K562 (cell line): ENCODE measurements around the gene EMILIN1. TPM values are rescaled to one million over a fixed set of nuclear protein-coding genes. Genes with fewer than 3 reads are reported as not detected.

Experiments used
- BDP1 ChIP-seq: IDR thresholded peaks from 3 replicates; pipeline ENCODE4 v1.6.1; 2011; ENCODE audit not compliant: insufficient read length, insufficient read depth
- CBFB ChIP-seq: sonication (generic); formaldehyde crosslinking; IDR thresholded peaks from 2 replicates; pipeline ENCODE4 v1.4.0; 2020; ENCODE audit warnings: mild to moderate bottlenecking, missing genetic modification reagents
- DEAF1 ChIP-seq: fragments of 450-650 bp; formaldehyde crosslinking; IDR thresholded peaks from 2 replicates; pipeline ENCODE4 v1.4.0; 2020; ENCODE audit warnings: mild to moderate bottlenecking, moderate library complexity
- FOXM1 ChIP-seq, 2 experiments: fragments of 450-650 bp in 1 of 2; sonication (generic) in 1 of 2; formaldehyde crosslinking in 1 of 2; IDR thresholded peaks; 2 replicates each; pipeline versions ENCODE4 v1.6.1 to v1.9.0; 2017 to 2022; ENCODE audit warnings: low read depth in 2 of 2, mild to moderate bottlenecking in 2 of 2, missing genetic modification reagents in 1 of 2, moderate library complexity in 1 of 2
- HNRNPUL1 ChIP-seq: fragments of 200-400 bp; formaldehyde crosslinking; IDR thresholded peaks from 2 replicates; pipeline ENCODE4 v1.6.1; 2017; ENCODE audit warnings: low read length
- KDM1A ChIP-seq, 2 experiments: fragments of 450-650 bp; IDR thresholded peaks; 2 replicates each; pipeline ENCODE4 v1.6.1; 2016; ENCODE audit warnings: mild to moderate bottlenecking in 2 of 2
- MEF2D ChIP-seq: conservative IDR thresholded peaks from 2 replicates; pipeline ENCODE4 v1.6.1; 2016; ENCODE audit warnings: low read depth, missing genetic modification characterization, missing compliant biosample characterization
- NR2C2 ChIP-seq, 2 experiments: fragments of 200-800 bp in 1 of 2; sonication (Bioruptor generic) in 1 of 2; sonication (generic) in 1 of 2; formaldehyde crosslinking in 1 of 2; IDR thresholded peaks; 2 replicates each; pipeline versions ENCODE4 v1.6.1 to v1.8.0; 2016 to 2022; ENCODE audit warnings: mild to moderate bottlenecking in 1 of 2, missing compliant biosample characterization in 1 of 2, missing genetic modification characterization in 1 of 2, missing genetic modification reagents in 1 of 2
- OTX1 ChIP-seq: fragments of 450-650 bp; formaldehyde crosslinking; IDR thresholded peaks from 2 replicates; pipeline ENCODE4 v1.4.0; 2022; ENCODE audit warnings: mild to moderate bottlenecking
- PRPF4 ChIP-seq: fragments of 200-400 bp; formaldehyde crosslinking; IDR thresholded peaks from one replicate; pipeline ENCODE4 v1.6.1; 2017; ENCODE audit warnings: low read length, low read depth, mild to moderate bottlenecking; ENCODE audit not compliant: insufficient read depth, poor library complexity, severe bottlenecking
- RUNX1 ChIP-seq: sonication (generic); IDR thresholded peaks from 2 replicates; pipeline ENCODE4 v1.6.1; 2016; ENCODE audit warnings: antibody characterized with exemption, low read depth
- SMARCA5 ChIP-seq: fragments of 450-650 bp; IDR thresholded peaks from 2 replicates; pipeline ENCODE4 v1.6.1; 2016
- SRF ChIP-seq, 2 experiments: fragments of 250-450, 450-650 bp in 1 of 2; sonication (Bioruptor Pico) in 1 of 2; sonication (generic) in 1 of 2; formaldehyde crosslinking; IDR thresholded peaks; 2 replicates each; pipeline versions ENCODE4 v1.5.0 to v1.5.1; 2020 to 2022; ENCODE audit warnings: mild to moderate bottlenecking in 1 of 2, missing genetic modification reagents in 1 of 2
- ZHX1 ChIP-seq: fragments of 150-350 bp; conservative IDR thresholded peaks from 2 replicates; pipeline ENCODE4 v1.6.1; 2014; ENCODE audit warnings: low read length
- ZNF232 ChIP-seq: sonication (generic); formaldehyde crosslinking; IDR thresholded peaks from 2 replicates; pipeline ENCODE4 v1.8.0; 2022; ENCODE audit warnings: mild to moderate bottlenecking, missing genetic modification reagents
- ZNF316 ChIP-seq: fragments of 450-650 bp; IDR thresholded peaks from 2 replicates; pipeline ENCODE4 v1.6.1; 2016
- ZNF398 ChIP-seq: fragments of 250-450 bp; sonication (Bioruptor Pico); IDR thresholded peaks from 2 replicates; pipeline ENCODE4 v1.8.0; 2021; ENCODE audit warnings: moderate library complexity, mild to moderate bottlenecking, inconsistent platforms
- polyA plus RNA-seq, 8 experiments: library from polyadenylated mRNA; depleted of rRNA in 4 of 8; stranded (reverse) in 5 of 8; unstranded in 3 of 8; fragments of >200 nt; fragmentation: Nextera tagmentation in 2 of 8; fragmentation: Illumina TruSeq in 1 of 8; extraction: Ambion mirVana in 2 of 8; extraction: Trizol in 1 of 8; gene quantifications; 2 replicates each; pipeline versions ENCODE4 v1.2.1 to v1.2.3, GENCODE V29; 2011 to 2014; ENCODE audit warnings: inconsistent platforms in 1 of 8, missing spikeins in 1 of 8
- total RNA-seq, 7 experiments: library from RNA; depleted of rRNA in 6 of 7; stranded (reverse); fragments of >200 nt in 6 of 7; fragmentation: Illumina TruSeq in 2 of 7; extraction: Trizol in 2 of 7; gene quantifications; 2 replicates each; pipeline versions ENCODE4 v1.2.1 to v1.2.3, GENCODE V29; 2011 to 2021; ENCODE audit warnings: low replicate concordance in 1 of 7
- TF ChIP-seq, protein P1 (sequence below): fragments of 250-450 bp; sonication (Bioruptor Pico); IDR thresholded peaks from 2 replicates; pipeline ENCODE4 v1.4.0; 2020; ENCODE audit warnings: borderline replicate concordance
- TF ChIP-seq, protein P2 (sequence below): sonication (generic); IDR thresholded peaks from 2 replicates; pipeline ENCODE4 v1.6.1; 2016
- TF ChIP-seq, protein P3 (sequence below): fragments of 250-450 bp; sonication (Bioruptor Pico); IDR thresholded peaks from 2 replicates; pipeline ENCODE4 v1.9.0; 2021; ENCODE audit warnings: mild to moderate bottlenecking

Gene EMILIN1
- total and polyA plus RNA-seq, 9 of the 15 experiments (the other 6 are each of a cell fraction or from before 2014, with no cell fraction given) = 0.04 to 2.7 (median 0.54) TPM; not detected in 2

DNA sequence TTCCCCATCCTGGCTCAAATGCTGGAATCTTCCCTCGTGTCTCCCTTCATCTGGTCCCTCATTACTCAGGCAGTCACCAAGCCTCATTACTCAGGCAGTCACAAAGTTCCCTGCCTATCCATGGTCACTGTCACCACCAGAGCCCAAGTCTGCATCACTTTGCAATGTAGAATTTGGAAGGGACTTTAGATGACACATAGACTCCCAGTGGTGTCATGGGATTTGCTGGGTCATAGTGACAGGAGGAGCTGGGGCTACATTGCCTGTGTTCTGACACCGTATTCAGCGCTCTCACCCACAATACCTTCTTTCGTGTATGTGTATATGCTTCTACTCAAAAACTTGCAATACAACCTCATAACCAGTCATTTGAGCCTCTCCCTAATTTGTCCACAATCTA lies 2.1 kb upstream of the EMILIN1 start (continued):
- TF ChIP-seq, protein P1, sequence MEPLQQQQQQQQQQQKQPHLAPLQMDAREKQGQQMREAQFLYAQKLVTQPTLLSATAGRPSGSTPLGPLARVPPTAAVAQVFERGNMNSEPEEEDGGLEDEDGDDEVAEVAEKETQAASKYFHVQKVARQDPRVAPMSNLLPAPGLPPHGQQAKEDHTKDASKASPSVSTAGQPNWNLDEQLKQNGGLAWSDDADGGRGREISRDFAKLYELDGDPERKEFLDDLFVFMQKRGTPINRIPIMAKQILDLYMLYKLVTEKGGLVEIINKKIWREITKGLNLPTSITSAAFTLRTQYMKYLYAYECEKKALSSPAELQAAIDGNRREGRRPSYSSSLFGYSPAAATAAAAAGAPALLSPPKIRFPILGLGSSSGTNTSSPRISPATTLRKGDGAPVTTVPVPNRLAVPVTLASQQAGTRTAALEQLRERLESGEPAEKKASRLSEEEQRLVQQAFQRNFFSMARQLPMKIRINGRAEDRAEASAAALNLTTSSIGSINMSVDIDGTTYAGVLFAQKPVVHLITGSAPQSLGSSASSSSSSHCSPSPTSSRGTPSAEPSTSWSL (CRISPR knock-in tag) = no peak
- TF ChIP-seq ZHX1 = no peak
- no peak for TF ChIP-seq MEF2D (tag)
- TF ChIP-seq ZNF398 (CRISPR knock-in tag) = no peak
- TF ChIP-seq BDP1 = no peak
- no peak for TF ChIP-seq NR2C2 (CRISPR knock-in tag; IDR thresholded peaks at IDR 0.05)
- no peak for TF ChIP-seq NR2C2 (tag; IDR thresholded peaks at IDR 0.05)
- no peak for TF ChIP-seq CBFB
- no peak for TF ChIP-seq DEAF1 (CRISPR knock-in tag)
- peak; percentile 53; the same call in 1 of the 2 replicates for TF ChIP-seq ZNF316
- no peak for TF ChIP-seq RUNX1
- no peak for TF ChIP-seq OTX1 (CRISPR knock-in tag)
- no peak for TF ChIP-seq PRPF4
- no peak for TF ChIP-seq SMARCA5
- TF ChIP-seq KDM1A (IDR thresholded peaks at IDR 0.05) = no peak
- TF ChIP-seq, protein P2, sequence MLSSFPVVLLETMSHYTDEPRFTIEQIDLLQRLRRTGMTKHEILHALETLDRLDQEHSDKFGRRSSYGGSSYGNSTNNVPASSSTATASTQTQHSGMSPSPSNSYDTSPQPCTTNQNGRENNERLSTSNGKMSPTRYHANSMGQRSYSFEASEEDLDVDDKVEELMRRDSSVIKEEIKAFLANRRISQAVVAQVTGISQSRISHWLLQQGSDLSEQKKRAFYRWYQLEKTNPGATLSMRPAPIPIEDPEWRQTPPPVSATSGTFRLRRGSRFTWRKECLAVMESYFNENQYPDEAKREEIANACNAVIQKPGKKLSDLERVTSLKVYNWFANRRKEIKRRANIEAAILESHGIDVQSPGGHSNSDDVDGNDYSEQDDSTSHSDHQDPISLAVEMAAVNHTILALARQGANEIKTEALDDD = no peak
- TF ChIP-seq ZNF232 (CRISPR knock-in tag) = no peak
- TF ChIP-seq, protein P3, sequence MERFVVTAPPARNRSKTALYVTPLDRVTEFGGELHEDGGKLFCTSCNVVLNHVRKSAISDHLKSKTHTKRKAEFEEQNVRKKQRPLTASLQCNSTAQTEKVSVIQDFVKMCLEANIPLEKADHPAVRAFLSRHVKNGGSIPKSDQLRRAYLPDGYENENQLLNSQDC (CRISPR knock-in tag) = no peak
- TF ChIP-seq SRF (CRISPR knock-in tag; IDR thresholded peaks at IDR 0.05) = no peak
- TF ChIP-seq FOXM1 (IDR thresholded peaks at IDR 0.05; ENCODE audit: low read depth) = no peak
- TF ChIP-seq FOXM1 (CRISPR knock-in tag; IDR thresholded peaks at IDR 0.05; ENCODE audit: low read depth) = no peak
- no peak for TF ChIP-seq HNRNPUL1
